SK-N-SH treated with all-trans-retinoic acid at 6 μM for 48 hours (cell line): ENCODE measurements around the gene SNAPC2.

Experiments
- ATAC-seq: fragments of 200-7000 bp; cut with Tn5 transposase; 3 replicates; pipeline ENCODE4 v1.9.1; 2020; ENCODE audit warnings: mild to moderate bottlenecking, moderate library complexity
- ARNTL ChIP-seq: fragments of 450-650 bp; formaldehyde crosslinking; IDR thresholded peaks from 2 replicates; pipeline ENCODE4 v1.5.0; 2020; ENCODE audit warnings: low read depth, mild to moderate bottlenecking, moderate library complexity, borderline replicate concordance
- BACH2 ChIP-seq: fragments of 250-450 bp; sonication (Bioruptor Pico); IDR thresholded peaks from 2 replicates; pipeline ENCODE4 v1.9.0; 2021; ENCODE audit warnings: mild to moderate bottlenecking, borderline replicate concordance
- CREB5 ChIP-seq: fragments of 250-450 bp; sonication (Bioruptor Pico); IDR thresholded peaks from 2 replicates; pipeline ENCODE4 v1.5.1; 2020; ENCODE audit warnings: low read depth, mild to moderate bottlenecking, moderate library complexity
- CSDC2 ChIP-seq: fragments of 250-450 bp; sonication (Bioruptor Pico); IDR thresholded peaks from 2 replicates; pipeline ENCODE4 v1.5.0; 2020; ENCODE audit warnings: mild to moderate bottlenecking, moderate library complexity
- CSRNP3 ChIP-seq: fragments of 250-450 bp; sonication (Bioruptor Pico); IDR thresholded peaks from 2 replicates; pipeline ENCODE4 v1.5.1; 2021; ENCODE audit warnings: mild to moderate bottlenecking, moderate library complexity
- ESRRG ChIP-seq: fragments of 250-450 bp; sonication (Bioruptor Pico); IDR thresholded peaks from 2 replicates; pipeline ENCODE4 v1.6.1; 2021; ENCODE audit warnings: mild to moderate bottlenecking
- GLIS3 ChIP-seq: fragments of 250-450 bp; sonication (Bioruptor Pico); IDR thresholded peaks from 2 replicates; pipeline ENCODE4 v1.5.0; 2020; ENCODE audit warnings: mild to moderate bottlenecking, moderate library complexity
- ISL1 ChIP-seq: fragments of 250-450 bp; sonication (Bioruptor Pico); IDR thresholded peaks from 2 replicates; pipeline ENCODE4 v2.1.2; 2022; ENCODE audit warnings: mild to moderate bottlenecking, moderate library complexity
- OSR1 ChIP-seq: fragments of 250-450 bp; sonication (Bioruptor Pico); IDR thresholded peaks from 2 replicates; pipeline ENCODE4 v1.8.0; 2022; ENCODE audit warnings: moderate library complexity, mild to moderate bottlenecking, inconsistent platforms
- PATZ1 ChIP-seq: fragments of 250-450 bp; sonication (Bioruptor Pico); IDR thresholded peaks from 2 replicates; pipeline ENCODE4 v1.8.0; 2020; ENCODE audit warnings: mild to moderate bottlenecking, moderate library complexity, borderline replicate concordance
- POU6F1 ChIP-seq: fragments of 250-450 bp; sonication (Bioruptor Pico); IDR thresholded peaks from 2 replicates; pipeline ENCODE4 v1.8.0; 2021; ENCODE audit warnings: low read depth, mild to moderate bottlenecking, moderate library complexity, borderline replicate concordance
- PPARA ChIP-seq: fragments of 250-450 bp; sonication (Bioruptor Pico); IDR thresholded peaks from 2 replicates; pipeline ENCODE4 v1.5.0; 2020; ENCODE audit warnings: mild to moderate bottlenecking, borderline replicate concordance
- RARB ChIP-seq: fragments of 250-450 bp; sonication (Bioruptor Pico); IDR thresholded peaks from 2 replicates; pipeline ENCODE4 v1.8.0; 2021; ENCODE audit warnings: mild to moderate bottlenecking, moderate library complexity
- SNAI2 ChIP-seq: fragments of 250-450 bp; sonication (Bioruptor Pico); IDR thresholded peaks from 2 replicates; pipeline ENCODE4 v1.5.0; 2020; ENCODE audit warnings: mild to moderate bottlenecking, moderate library complexity
- TOX ChIP-seq: fragments of 250-450 bp; sonication (Bioruptor Pico); IDR thresholded peaks from 2 replicates; pipeline ENCODE4 v1.8.0; 2021; ENCODE audit warnings: mild to moderate bottlenecking, moderate library complexity, borderline replicate concordance
- TSHZ2 ChIP-seq: fragments of 250-450 bp; sonication (Bioruptor Pico); IDR thresholded peaks from 2 replicates; pipeline ENCODE4 v1.5.0; 2020; ENCODE audit warnings: mild to moderate bottlenecking, moderate library complexity
- ZC3H10 ChIP-seq: fragments of 250-450 bp; sonication (Bioruptor Pico); IDR thresholded peaks from 2 replicates; pipeline ENCODE4 v1.5.1; 2021; ENCODE audit warnings: mild to moderate bottlenecking, moderate library complexity
- ZFP3 ChIP-seq: fragments of 250-450 bp; sonication (Bioruptor Pico); IDR thresholded peaks from 2 replicates; pipeline ENCODE4 v1.5.0; 2020; ENCODE audit warnings: mild to moderate bottlenecking, moderate library complexity
- ZNF565 ChIP-seq: fragments of 450-650 bp; formaldehyde crosslinking; conservative IDR thresholded peaks from 2 replicates; pipeline ENCODE4 v1.5.0; 2020; ENCODE audit warnings: low read depth, mild to moderate bottlenecking, moderate library complexity
- ZNF70 ChIP-seq: fragments of 450-650 bp; formaldehyde crosslinking; IDR thresholded peaks from 2 replicates; pipeline ENCODE4 v1.5.0; 2020; ENCODE audit warnings: mild to moderate bottlenecking, moderate library complexity

SNAPC2 gene

GRCh38 chr19:7879836-7880235, 40.3 kb upstream of the SNAPC2 start:
- TF ChIP-seq PPARA (CRISPR knock-in tag): no peak
- no peak for TF ChIP-seq OSR1
- no peak for TF ChIP-seq TSHZ2 (CRISPR knock-in tag)
- TF ChIP-seq CSDC2 (CRISPR knock-in tag): no peak
- TF ChIP-seq CREB5: no peak
- no peak for TF ChIP-seq TOX
- no peak for ATAC-seq

GRCh38 chr19:7881910-7882309, 38.2 kb upstream of the SNAPC2 start:
- ATAC-seq: no peak
- no peak for TF ChIP-seq BACH2
- no peak for TF ChIP-seq ARNTL
- no peak for TF ChIP-seq ZC3H10 (CRISPR knock-in tag)
- TF ChIP-seq OSR1: no peak
- no peak for TF ChIP-seq CSDC2 (CRISPR knock-in tag)
- TF ChIP-seq ZNF70 (CRISPR knock-in tag): no peak
- no peak for TF ChIP-seq PATZ1 (CRISPR knock-in tag)
- TF ChIP-seq ZFP3 (CRISPR knock-in tag): no peak
- no peak for TF ChIP-seq CSRNP3 (CRISPR knock-in tag)
- no peak for TF ChIP-seq POU6F1 (CRISPR knock-in tag)

- ATAC-seq: no peak
- no peak for TF ChIP-seq BACH2
- TF ChIP-seq RARB (CRISPR knock-in tag): no peak
- TF ChIP-seq TSHZ2 (CRISPR knock-in tag): no peak
- TF ChIP-seq GLIS3: no peak
- TF ChIP-seq ZNF565 (CRISPR knock-in tag): no peak
- TF ChIP-seq ISL1 (CRISPR knock-in tag): no peak
- no peak for TF ChIP-seq PATZ1 (CRISPR knock-in tag)
- no peak for TF ChIP-seq ZFP3 (CRISPR knock-in tag)
- no peak for TF ChIP-seq SNAI2 (CRISPR knock-in tag)
- no peak for TF ChIP-seq ZNF70 (CRISPR knock-in tag)
- no peak for TF ChIP-seq ARNTL
- TF ChIP-seq ESRRG (CRISPR knock-in tag): no peak
- no peak for TF ChIP-seq CSDC2 (CRISPR knock-in tag)
- TF ChIP-seq CREB5: no peak
- TF ChIP-seq PPARA (CRISPR knock-in tag): no peak
- no peak for TF ChIP-seq POU6F1 (CRISPR knock-in tag)
Observed at GRCh38 chr19:7883105-7883504, 37.0 kb upstream of the SNAPC2 start.
